Loucy (cell line): ENCODE results near the gene DCLK3.

Experiments
- H2AFZ ChIP-seq: fragments of 200-600 bp; sonication (generic); 2 replicates; pipeline ENCODE4 v1.6.0; 2016; ENCODE audit warnings: antibody characterized with exemption, mild to moderate bottlenecking, low read length, moderate library complexity
- H3F3A ChIP-seq: fragments of 200-600 bp; 2 replicates; pipeline ENCODE4 v1.6.0; 2016; ENCODE audit warnings: antibody characterized with exemption, low read depth, mild to moderate bottlenecking
- H3K27me3 ChIP-seq: fragments of 200-600 bp; sonication (generic); 2 replicates; pipeline ENCODE4 v1.6.1; 2014; ENCODE audit warnings: low read length, mild to moderate bottlenecking; ENCODE audit not compliant: insufficient read depth, poor library complexity, severe bottlenecking
- H3K36me3 ChIP-seq: fragments of 200-600 bp; sonication (generic); 2 replicates; pipeline ENCODE4 v1.6.1; 2016; ENCODE audit warnings: low read length; ENCODE audit not compliant: insufficient read depth
- H3K4me1 ChIP-seq: fragments of 200-600 bp; sonication (generic); 2 replicates; pipeline ENCODE4 v1.5.1; 2014; ENCODE audit warnings: low read length, mild to moderate bottlenecking; ENCODE audit not compliant: insufficient read depth, poor library complexity, severe bottlenecking
- H3K4me2 ChIP-seq: fragments of 200-600 bp; sonication (generic); 2 replicates; pipeline ENCODE4 v1.6.0; 2014; ENCODE audit warnings: antibody characterized with exemption, low read length, low read depth, mild to moderate bottlenecking; ENCODE audit not compliant: poor library complexity, severe bottlenecking
- H3K4me3 ChIP-seq: fragments of 200-600 bp; sonication (generic); 2 replicates; pipeline ENCODE4 v1.5.1; 2014; ENCODE audit warnings: low read length, mild to moderate bottlenecking, mixed read lengths; ENCODE audit not compliant: poor library complexity, severe bottlenecking
- H3K79me2 ChIP-seq: fragments of 200-600 bp; sonication (generic); 2 replicates; pipeline ENCODE4 v1.6.1; 2014; ENCODE audit warnings: low read length; ENCODE audit not compliant: insufficient read depth
- H3K9ac ChIP-seq: fragments of 200-600 bp; sonication (generic); 2 replicates; pipeline ENCODE4 v1.6.0; 2014; ENCODE audit warnings: mild to moderate bottlenecking, low read depth, low read length, moderate library complexity; ENCODE audit not compliant: poor library complexity, severe bottlenecking
- H3K9me2 ChIP-seq: fragments of 200-600 bp; sonication (generic); replicated peaks from 2 replicates; pipeline ENCODE4 v1.6.1; 2016; ENCODE audit warnings: low read depth, low read length, mixed read lengths
- H3K9me3 ChIP-seq: fragments of 200-600 bp; sonication (generic); 2 replicates; pipeline ENCODE4 v1.6.1; 2014; ENCODE audit warnings: mild to moderate bottlenecking, antibody characterized with exemption, low read length, low read depth; ENCODE audit not compliant: insufficient read depth
- H4K20me1 ChIP-seq: fragments of 200-600 bp; sonication (generic); 2 replicates; pipeline ENCODE4 v1.6.0; 2014; ENCODE audit warnings: antibody characterized with exemption, low read length, mild to moderate bottlenecking; ENCODE audit not compliant: insufficient read depth, poor library complexity, severe bottlenecking
- CTCF ChIP-seq: fragments of 200-600 bp; sonication (generic); conservative IDR thresholded peaks from 2 replicates; pipeline ENCODE4 v1.5.1; 2014; ENCODE audit warnings: mild to moderate bottlenecking, antibody characterized with exemption, low read length
- EZH2phosphoT487 ChIP-seq: fragments of 200-600 bp; IDR thresholded peaks from 2 replicates; pipeline ENCODE4 v1.6.1; 2018; ENCODE audit warnings: antibody characterized with exemption, mild to moderate bottlenecking, moderate library complexity, borderline replicate concordance

DCLK3 gene

GRCh38 chr3:36700537-36701248 lies 63.7 kb downstream of the DCLK3 start:
- Histone ChIP-seq H3F3A (no peaks in the 10 kb centered on the region), H3K9me2 (no peaks in the 10 kb centered on the region), H4K20me1 (no peaks in the 10 kb centered on the region), H3K27me3 (no peaks in the 10 kb centered on the region), H3K9ac (no peak overlapping the region), H3K9me3 (no peaks in the 10 kb centered on the region), H3K4me2 (no peak overlapping the region), H3K79me2 (no peaks in the 10 kb centered on the region), H3K36me3 (no peaks in the 10 kb centered on the region), H2AFZ (no peak overlapping the region), H3K4me3 (no peak overlapping the region), H3K4me1 (no peaks in the 10 kb centered on the region)
- TF ChIP-seq EZH2phosphoT487 (no peak), CTCF (peak; percentile 96)

- 0 out of 2 replicates have a peak overlapping the region, but pooled peaks have one; percentile 15 for H2AFZ ChIP-seq
- no peak for TF ChIP-seq CTCF
- TF ChIP-seq EZH2phosphoT487, result no peak
- no peak overlapping the region for H3K4me3 ChIP-seq
- no peaks in the 10 kb centered on the region for H3K9me2 ChIP-seq
- H4K20me1 ChIP-seq, result no peaks in the 10 kb centered on the region
- no peaks in the 10 kb centered on the region for H3K79me2 ChIP-seq
- no peaks in the 10 kb centered on the region for H3K4me1 ChIP-seq
- H3K36me3 ChIP-seq, result no peaks in the 10 kb centered on the region
- H3K9me3 ChIP-seq, result no peaks in the 10 kb centered on the region
- H3K9ac ChIP-seq, result no peak overlapping the region
- H3F3A ChIP-seq, result no peaks in the 10 kb centered on the region
- H3K4me2 ChIP-seq, result no peak overlapping the region
- no peaks in the 10 kb centered on the region for H3K27me3 ChIP-seq
Measured at GRCh38 chr3:36698314-36698713, 66.0 kb downstream of the DCLK3 start.

- Histone ChIP-seq H3K36me3 (no peaks in the 10 kb centered on the region), H3K9ac (no peak overlapping the region), H3K4me2 (no peak overlapping the region), H3K79me2 (no peaks in the 10 kb centered on the region), H3K9me2 (no peaks in the 10 kb centered on the region), H2AFZ (no peak overlapping the region), H3F3A (no peaks in the 10 kb centered on the region), H3K4me3 (no peak overlapping the region), H4K20me1 (no peaks in the 10 kb centered on the region), H3K27me3 (no peaks in the 10 kb centered on the region), H3K9me3 (no peaks in the 10 kb centered on the region), H3K4me1 (no peaks in the 10 kb centered on the region)
- TF ChIP-seq EZH2phosphoT487 (no peak), CTCF (peak; percentile 39)
Measured at GRCh38 chr3:36697229-36698001, 66.9 kb downstream of the DCLK3 start.
